Measurements from ENCODE around the gene SPAG9. TPM values are rescaled to one million over a fixed set of nuclear protein-coding genes. Genes with fewer than 3 reads are reported as not detected.

Gene SPAG9
- total RNA-seq, 1 experiment from 2014 or later: 90.5 TPM

- H3K4me1 ChIP-seq (ENCODE audit: insufficient read depth, low read length): peaks cover 35% of the 10 kb centered on the region
- no peaks in the 10 kb centered on the region for H3K27me3 ChIP-seq (ENCODE audit: low read length)
- H3F3A ChIP-seq (ENCODE audit: low read length, unreplicated experiment): no peaks in the 10 kb centered on the region
- no peak overlapping the region for H2AFZ ChIP-seq (ENCODE audit: low read length)
- peaks cover 4% of the 10 kb centered on the region; the same call in 1 of the 2 replicates for H4K20me1 ChIP-seq (ENCODE audit: low read length)
- H3K36me3 ChIP-seq (ENCODE audit: low read depth, low read length): no peaks in the 10 kb centered on the region; the same call in 1 of the 2 replicates
- TF ChIP-seq CTCF (conservative IDR thresholded peaks at IDR 0.05; ENCODE audit: low read depth, low read length) (peak; percentile 90), EZH2phosphoT487 (IDR thresholded peaks at IDR 0.05; ENCODE audit: borderline replicate concordance, low read length) (no peak)
- peak overlapping the region; percentile 19; the same call in 1 of the 2 replicates for H3K4me2 ChIP-seq (ENCODE audit: low read length)
- ATAC-seq: peak; percentile 67
- peaks cover 62% of the 10 kb centered on the region for H3K79me2 ChIP-seq (ENCODE audit: low read length)
- H3K9ac ChIP-seq (ENCODE audit: low read length): no peak overlapping the region
- intact Hi-C loops (cut with micrococcal nuclease): loop anchor here (1.0 to 5.0 kb wide), 5 partner anchors 9 to 96 kb away; partner anchors contain the start of genes NME1 and SPAG9
- BruUV-seq (replicated peaks): no TSS peak
- H3K9me2 ChIP-seq (replicated peaks; ENCODE audit: low read length): no peaks in the 10 kb centered on the region
- H3K4me3 ChIP-seq (ENCODE audit: low read length): no peak overlapping the region
- CTCF ChIA-PET: interaction anchor here (0.5 to 1.5 kb wide), 9 partner anchors 8 to 205 kb away, joined by 3 to 9 read pairs (median 4); partner anchors contain the start of genes NME1 and SPAG9
- POLR2A ChIA-PET (ENCODE audit: unreplicated experiment): interaction anchor here (0.6 kb wide), 2 partner anchors 42 to 349 kb away, joined by 3 to 6 read pairs; no protein-coding TSS in a partner anchor
- H3K27ac ChIP-seq (ENCODE audit: low read length): peak overlapping the region; percentile 35
- H3K9me3 ChIP-seq (ENCODE audit: low read length): no peaks in the 10 kb centered on the region
- DNase-seq: peak; percentile 84
Measured at GRCh38 chr17:51056813-51057510, 63.7 kb downstream of the SPAG9 start.

GRCh38 chr17:51054748-51055147 is 65.9 kb downstream of the SPAG9 start:
- H2AFZ ChIP-seq (ENCODE audit: low read length): no peak overlapping the region
- CTCF ChIA-PET: interaction anchor here (0.6 kb wide), 1 partner anchor 38 kb away, joined by 3 read pairs; no protein-coding TSS in a partner anchor
- no peak for TF ChIP-seq EZH2 (IDR thresholded peaks at IDR 0.05; ENCODE audit: low read length, unreplicated experiment)
- H3K4me1 ChIP-seq (ENCODE audit: insufficient read depth, low read length): peaks cover 26% of the 10 kb centered on the region
- no TSS peak for BruUV-seq (replicated peaks)
- no peaks in the 10 kb centered on the region for H3F3A ChIP-seq (ENCODE audit: low read length, unreplicated experiment)
- no peaks in the 10 kb centered on the region for H3K27me3 ChIP-seq (ENCODE audit: low read length)
- H3K4me2 ChIP-seq (ENCODE audit: low read length): no peak overlapping the region
- peaks cover 51% of the 10 kb centered on the region for H3K79me2 ChIP-seq (ENCODE audit: low read length)
- H3K4me3 ChIP-seq (ENCODE audit: low read length): no peak overlapping the region
- POLR2A ChIA-PET (ENCODE audit: unreplicated experiment): no interaction called here
- DNase-seq: no peak
- ATAC-seq: no peak
- H3K9me3 ChIP-seq (ENCODE audit: low read length): no peaks in the 10 kb centered on the region
- intact Hi-C loops (cut with micrococcal nuclease): loop anchor here (5.0 kb wide), 1 partner anchor 37 kb away; no protein-coding TSS in a partner anchor
- no peaks in the 10 kb centered on the region; the same call in 1 of the 2 replicates for H3K36me3 ChIP-seq (ENCODE audit: low read depth, low read length)
- H4K20me1 ChIP-seq (ENCODE audit: low read length): peaks cover 4% of the 10 kb centered on the region; the same call in 1 of the 2 replicates
- no peak overlapping the region for H3K27ac ChIP-seq (ENCODE audit: low read length)
- H3K9ac ChIP-seq (ENCODE audit: low read length): no peak overlapping the region
- H3K9me2 ChIP-seq (replicated peaks; ENCODE audit: low read length): no peaks in the 10 kb centered on the region

- no peak overlapping the region for H3K4me2 ChIP-seq (ENCODE audit: low read length)
- no peaks in the 10 kb centered on the region for H4K20me1 ChIP-seq (ENCODE audit: low read length)
- H3K9me3 ChIP-seq (ENCODE audit: low read length): no peaks in the 10 kb centered on the region
- no peak for ATAC-seq
- no peak overlapping the region for H3K4me3 ChIP-seq (ENCODE audit: low read length)
- H2AFZ ChIP-seq (ENCODE audit: low read length): no peak overlapping the region
- H3K9me2 ChIP-seq (replicated peaks; ENCODE audit: low read length): no peaks in the 10 kb centered on the region
- no peaks in the 10 kb centered on the region for H3K27me3 ChIP-seq (ENCODE audit: low read length)
- H3K36me3 ChIP-seq (ENCODE audit: low read depth, low read length): no peaks in the 10 kb centered on the region; the same call in 1 of the 2 replicates
- H3K79me2 ChIP-seq (ENCODE audit: low read length): peaks cover 41% of the 10 kb centered on the region
- no peak overlapping the region for H3K9ac ChIP-seq (ENCODE audit: low read length)
- no peak overlapping the region for H3K27ac ChIP-seq (ENCODE audit: low read length)
- peaks cover 14% of the 10 kb centered on the region for H3K4me1 ChIP-seq (ENCODE audit: insufficient read depth, low read length)
- BruUV-seq (replicated peaks): no TSS peak
- intact Hi-C loops (cut with micrococcal nuclease): no loop called here
- TF ChIP-seq CTCF (conservative IDR thresholded peaks at IDR 0.05; ENCODE audit: low read depth, low read length): no peak
- TF ChIP-seq EZH2phosphoT487 (IDR thresholded peaks at IDR 0.05; ENCODE audit: borderline replicate concordance, low read length): no peak
- DNase-seq: no peak
- POLR2A ChIA-PET (ENCODE audit: unreplicated experiment): interaction anchor here (0.6 kb wide), 1 partner anchor 16 kb away, joined by 4 read pairs; no protein-coding TSS in a partner anchor
- CTCF ChIA-PET: no interaction called here
- no peaks in the 10 kb centered on the region for H3F3A ChIP-seq (ENCODE audit: low read length, unreplicated experiment)
Measured at GRCh38 chr17:51052235-51052634, 68.4 kb downstream of the SPAG9 start.
